Measurements from ENCODE around the gene PCDHB12. TPM values are rescaled to one million over a fixed set of nuclear protein-coding genes. Genes with fewer than 3 reads are reported as not detected.
"Not testable (repeated sequence)": the region's sequence is repeated elsewhere in the genome, so short reads cannot be mapped to it uniquely, and the experiment has no call there.

The PCDHB12 gene
- total RNA-seq, 1 experiment from 2014 or later: 1.6 TPM

DNA sequence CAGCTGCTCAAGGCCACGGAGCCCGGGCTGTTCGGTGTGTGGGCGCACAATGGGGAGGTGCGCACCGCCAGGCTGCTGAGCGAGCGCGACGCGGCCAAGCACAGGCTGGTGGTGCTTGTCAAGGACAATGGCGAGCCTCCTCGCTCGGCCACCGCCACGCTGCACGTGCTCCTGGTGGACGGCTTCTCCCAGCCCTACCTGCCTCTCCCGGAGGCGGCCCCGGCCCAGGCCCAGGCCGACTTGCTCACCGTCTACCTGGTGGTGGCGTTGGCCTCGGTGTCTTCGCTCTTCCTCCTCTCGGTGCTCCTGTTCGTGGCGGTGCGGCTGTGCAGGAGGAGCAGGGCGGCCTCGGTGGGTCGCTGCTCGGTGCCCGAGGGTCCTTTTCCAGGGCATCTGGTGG lies 19.4 kb upstream of the PCDHB12 start:
- H3K4me3 Mint-ChIP-seq (ENCODE audit: unreplicated experiment); intact Hi-C loops (cut with micrococcal nuclease); H3K27ac Mint-ChIP-seq (ENCODE audit: low read depth, unreplicated experiment); CTCF ChIA-PET; BruUV-seq (replicated peaks); DNase-seq (ENCODE audit: unreplicated experiment); POLR2A ChIA-PET; H3K27me3 Mint-ChIP-seq (ENCODE audit: insufficient read depth, unreplicated experiment): not testable (repeated sequence)
- Mint-ChIP-seq H3K9me3 (ENCODE audit: unreplicated experiment) (peaks cover 50% of the 10 kb centered on the region), H3K4me1 (ENCODE audit: insufficient read depth, unreplicated experiment) (peaks cover 12% of the 10 kb centered on the region), H3K36me3 (ENCODE audit: insufficient read depth, unreplicated experiment) (peaks cover 18% of the 10 kb centered on the region)

DNA sequence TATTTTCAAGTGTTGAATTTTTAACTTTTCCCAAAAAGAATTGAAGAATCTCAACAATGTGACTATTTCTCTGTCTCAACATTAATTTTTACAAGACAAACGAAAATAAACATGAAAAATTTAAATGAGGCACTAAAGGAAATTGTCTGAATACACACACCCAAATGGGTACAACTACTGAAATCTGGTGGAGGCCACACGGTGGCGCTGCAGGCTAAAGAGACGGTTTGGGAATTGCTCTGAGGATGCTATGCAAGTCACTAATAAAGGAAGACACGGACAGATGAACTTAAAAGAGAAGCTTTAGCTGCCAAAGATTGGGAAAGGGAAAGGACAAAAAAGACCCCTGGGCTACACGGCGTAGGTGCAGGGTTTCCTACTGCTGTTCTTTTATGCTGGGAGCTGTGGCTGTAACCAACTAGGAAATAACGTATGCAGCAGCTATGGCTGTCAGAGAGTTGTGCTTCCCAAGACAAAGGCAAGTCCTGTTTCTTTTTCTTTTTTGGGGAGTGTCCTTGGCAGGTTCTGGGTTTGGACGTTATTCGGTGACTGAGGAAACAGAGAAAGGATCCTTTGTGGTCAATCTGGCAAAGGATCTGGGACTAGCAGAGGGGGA lies 16.3 kb upstream of the PCDHB12 start, which contains the start of gene PCDHB10:
TSS of gene PCDHB10 (plus strand) at position 244 of the 616 bp plus-strand sequence. CDS start at position 444, 200 bp downstream.
- intact Hi-C loops (cut with micrococcal nuclease): loop anchor here (1.0 kb wide), 1 partner anchor 369 kb away; no protein-coding TSS in a partner anchor
- BruUV-seq (replicated peaks): no TSS peak
- TF ChIP-seq, protein P1, sequence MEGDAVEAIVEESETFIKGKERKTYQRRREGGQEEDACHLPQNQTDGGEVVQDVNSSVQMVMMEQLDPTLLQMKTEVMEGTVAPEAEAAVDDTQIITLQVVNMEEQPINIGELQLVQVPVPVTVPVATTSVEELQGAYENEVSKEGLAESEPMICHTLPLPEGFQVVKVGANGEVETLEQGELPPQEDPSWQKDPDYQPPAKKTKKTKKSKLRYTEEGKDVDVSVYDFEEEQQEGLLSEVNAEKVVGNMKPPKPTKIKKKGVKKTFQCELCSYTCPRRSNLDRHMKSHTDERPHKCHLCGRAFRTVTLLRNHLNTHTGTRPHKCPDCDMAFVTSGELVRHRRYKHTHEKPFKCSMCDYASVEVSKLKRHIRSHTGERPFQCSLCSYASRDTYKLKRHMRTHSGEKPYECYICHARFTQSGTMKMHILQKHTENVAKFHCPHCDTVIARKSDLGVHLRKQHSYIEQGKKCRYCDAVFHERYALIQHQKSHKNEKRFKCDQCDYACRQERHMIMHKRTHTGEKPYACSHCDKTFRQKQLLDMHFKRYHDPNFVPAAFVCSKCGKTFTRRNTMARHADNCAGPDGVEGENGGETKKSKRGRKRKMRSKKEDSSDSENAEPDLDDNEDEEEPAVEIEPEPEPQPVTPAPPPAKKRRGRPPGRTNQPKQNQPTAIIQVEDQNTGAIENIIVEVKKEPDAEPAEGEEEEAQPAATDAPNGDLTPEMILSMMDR (IDR thresholded peaks at IDR 0.05; ENCODE audit: unreplicated experiment): peak; percentile 76
- Mint-ChIP-seq H3K4me3 (ENCODE audit: unreplicated experiment) (peak within 1 kb of the TSS; percentile 81), H3K27me3 (ENCODE audit: insufficient read depth, unreplicated experiment) (no peaks in the 10 kb centered on the region), H3K4me1 (ENCODE audit: insufficient read depth, unreplicated experiment) (peaks cover 7% of the 10 kb centered on the region), H3K9me3 (ENCODE audit: unreplicated experiment) (peaks cover 44% of the 10 kb centered on the region), H3K27ac (ENCODE audit: low read depth, unreplicated experiment) (no peak within 1 kb of the TSS), H3K36me3 (ENCODE audit: insufficient read depth, unreplicated experiment) (peaks cover 17% of the 10 kb centered on the region)
- ChIA-PET CTCF (interaction anchor here (0.6 to 2.5 kb wide), 38 partner anchors 10 to 1940 kb away, joined by 3 to 26 read pairs (median 4); partner anchors contain the start of genes PCDHB13, PCDHB14, PCDHB16 and PCDHB4), POLR2A (interaction anchor here (1.0 to 3.3 kb wide), 4 partner anchors 31 to 372 kb away, joined by 4 to 15 read pairs (median 6); partner anchors contain the start of genes PCDHB14 and TAF7)
- DNase-seq (ENCODE audit: unreplicated experiment): peak; percentile 60

DNA sequence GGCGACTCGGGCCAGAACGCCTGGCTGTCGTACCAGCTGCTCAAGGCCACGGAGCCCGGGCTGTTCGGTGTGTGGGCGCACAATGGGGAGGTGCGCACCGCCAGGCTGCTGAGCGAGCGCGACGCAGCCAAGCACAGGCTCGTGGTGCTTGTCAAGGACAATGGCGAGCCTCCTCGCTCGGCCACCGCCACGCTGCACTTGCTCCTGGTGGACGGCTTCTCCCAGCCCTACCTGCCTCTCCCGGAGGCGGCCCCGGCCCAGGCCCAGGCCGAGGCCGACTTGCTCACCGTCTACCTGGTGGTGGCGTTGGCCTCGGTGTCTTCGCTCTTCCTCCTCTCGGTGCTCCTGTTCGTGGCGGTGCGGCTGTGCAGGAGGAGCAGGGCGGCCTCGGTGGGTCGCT lies 14.2 kb upstream of the PCDHB12 start:
- H3K27me3 Mint-ChIP-seq (ENCODE audit: insufficient read depth, unreplicated experiment); POLR2A ChIA-PET; intact Hi-C loops (cut with micrococcal nuclease); H3K4me1 Mint-ChIP-seq (ENCODE audit: insufficient read depth, unreplicated experiment); BruUV-seq (replicated peaks); H3K4me3 Mint-ChIP-seq (ENCODE audit: unreplicated experiment); H3K27ac Mint-ChIP-seq (ENCODE audit: low read depth, unreplicated experiment); DNase-seq (ENCODE audit: unreplicated experiment): not testable (repeated sequence)
- Mint-ChIP-seq H3K9me3 (ENCODE audit: unreplicated experiment) (peaks cover 57% of the 10 kb centered on the region), H3K36me3 (ENCODE audit: insufficient read depth, unreplicated experiment) (peaks cover 17% of the 10 kb centered on the region)
- CTCF ChIA-PET: interaction anchor here (1.4 kb wide), 1 partner anchor 370 kb away, joined by 3 read pairs; no protein-coding TSS in a partner anchor

DNA sequence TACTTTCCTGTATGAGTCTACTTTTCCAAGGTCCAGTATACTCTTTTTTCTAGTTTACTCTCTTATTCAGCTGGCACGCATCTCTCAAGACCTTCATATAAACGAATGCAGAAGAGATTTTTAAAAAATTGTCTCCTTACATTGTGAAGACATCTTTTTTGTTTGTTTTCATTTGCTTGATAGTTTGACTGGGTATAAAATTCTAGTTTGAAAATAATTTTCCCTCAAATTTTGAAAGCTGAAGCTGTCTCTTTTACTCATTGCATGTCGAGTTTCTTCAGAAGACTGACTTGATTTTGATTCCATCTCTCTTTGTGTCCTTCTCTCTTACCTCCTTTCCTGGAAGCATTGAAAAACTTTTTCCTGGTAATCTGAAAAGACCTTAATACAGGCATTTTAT lies 12.2 kb upstream of the PCDHB12 start:
- peaks cover 12% of the 10 kb centered on the region for H3K36me3 Mint-ChIP-seq (ENCODE audit: insufficient read depth, unreplicated experiment)
- TF ChIP-seq, protein P1 (IDR thresholded peaks at IDR 0.05; ENCODE audit: unreplicated experiment): no peak
- ChIA-PET POLR2A (interaction anchor here (0.7 to 1.0 kb wide), 2 partner anchors 139 to 362 kb away, joined by 3 to 4 read pairs; no protein-coding TSS in a partner anchor), CTCF (interaction anchor here (0.7 to 1.8 kb wide), 9 partner anchors 9 to 726 kb away, joined by 3 to 8 read pairs (median 4); partner anchors contain the start of genes PCDHB14, PCDHB9 and PCDHGA7)
- H3K4me1 Mint-ChIP-seq (ENCODE audit: insufficient read depth, unreplicated experiment): peaks cover 6% of the 10 kb centered on the region
- H3K27me3 Mint-ChIP-seq (ENCODE audit: insufficient read depth, unreplicated experiment): no peaks in the 10 kb centered on the region
- peaks cover 61% of the 10 kb centered on the region for H3K9me3 Mint-ChIP-seq (ENCODE audit: unreplicated experiment)
- no peak overlapping the region for H3K4me3 Mint-ChIP-seq (ENCODE audit: unreplicated experiment)
- no TSS peak for BruUV-seq (replicated peaks)
- no peak for DNase-seq (ENCODE audit: unreplicated experiment)
- H3K27ac Mint-ChIP-seq (ENCODE audit: low read depth, unreplicated experiment): no peak overlapping the region
- intact Hi-C loops (cut with micrococcal nuclease): no loop called here

Measured in MCF 10A (cell line).